HFFc6 (cell line): ENCODE data around the gene CDHR4. TPM values are rescaled to one million over a fixed set of nuclear protein-coding genes. Genes with fewer than 3 reads are reported as not detected.
"Not testable (repeated sequence)": the region's sequence is repeated elsewhere in the genome, so short reads cannot be mapped to it uniquely, and the experiment has no call there.

Experiments used
- DNase-seq: peaks from one replicate; pipeline ENCODE4 v3.0.0-alpha.2; 2018
- H3K27ac Mint-ChIP-seq: 2 replicates; pipeline ENCODE4 v1.8.0; 2020; ENCODE audit warnings: mild to moderate bottlenecking, mixed read lengths
- H3K27me3 Mint-ChIP-seq: 2 replicates; pipeline ENCODE4 v1.8.0; 2021; ENCODE audit warnings: mild to moderate bottlenecking, moderate library complexity, mixed read lengths; ENCODE audit not compliant: insufficient read depth
- H3K36me3 Mint-ChIP-seq: 2 replicates; pipeline ENCODE4 v1.8.0; 2021; ENCODE audit warnings: low read depth, mixed read lengths
- H3K4me1 Mint-ChIP-seq: 2 replicates; pipeline ENCODE4 v1.8.0; 2020; ENCODE audit warnings: low read depth, mixed read lengths
- H3K4me3 Mint-ChIP-seq: 2 replicates; pipeline ENCODE4 v1.8.0; 2020; ENCODE audit warnings: mild to moderate bottlenecking, moderate library complexity, mixed read lengths
- H3K9me3 Mint-ChIP-seq: 2 replicates; pipeline ENCODE4 v1.8.0; 2020; ENCODE audit warnings: mild to moderate bottlenecking, mixed read lengths
- total RNA-seq, 6 experiments: library from RNA; stranded (reverse); fragmentation: NEBNext Ultra II Directional; extraction: Animal tissue kit (Norgen Biotek cat#: 25700); gene quantifications; 2 replicates in 1 of 6; 3 replicates in 5 of 6; pipeline ENCODE4 v1.2.3, GENCODE V29; 2021
- TF ChIP-seq, protein P1 (sequence below): fragments of 200-600 bp; sonication (generic); IDR thresholded peaks from 2 replicates; pipeline ENCODE4 v1.5.0; 2021; ENCODE audit warnings: antibody characterized with exemption, mild to moderate bottlenecking

CDHR4 gene
- total RNA-seq, 6 experiments from 2014 or later, result 0.17 to 0.18 TPM; not detected in 4

GRCh38 chr3:49786357-49787181 lies 13.1 kb downstream of the CDHR4 start, which contains the start of gene IP6K1:
Gene IP6K1 (minus strand): TSS chr3:49786542. CDS start chr3:49748040, 38,502 bp downstream.
- peaks cover 13% of the 10 kb centered on the region for H3K36me3 Mint-ChIP-seq
- peak within 1 kb of the TSS; percentile 97 for H3K4me3 Mint-ChIP-seq
- H3K4me1 Mint-ChIP-seq, result peaks cover 34% of the 10 kb centered on the region
- TF ChIP-seq, protein P1, sequence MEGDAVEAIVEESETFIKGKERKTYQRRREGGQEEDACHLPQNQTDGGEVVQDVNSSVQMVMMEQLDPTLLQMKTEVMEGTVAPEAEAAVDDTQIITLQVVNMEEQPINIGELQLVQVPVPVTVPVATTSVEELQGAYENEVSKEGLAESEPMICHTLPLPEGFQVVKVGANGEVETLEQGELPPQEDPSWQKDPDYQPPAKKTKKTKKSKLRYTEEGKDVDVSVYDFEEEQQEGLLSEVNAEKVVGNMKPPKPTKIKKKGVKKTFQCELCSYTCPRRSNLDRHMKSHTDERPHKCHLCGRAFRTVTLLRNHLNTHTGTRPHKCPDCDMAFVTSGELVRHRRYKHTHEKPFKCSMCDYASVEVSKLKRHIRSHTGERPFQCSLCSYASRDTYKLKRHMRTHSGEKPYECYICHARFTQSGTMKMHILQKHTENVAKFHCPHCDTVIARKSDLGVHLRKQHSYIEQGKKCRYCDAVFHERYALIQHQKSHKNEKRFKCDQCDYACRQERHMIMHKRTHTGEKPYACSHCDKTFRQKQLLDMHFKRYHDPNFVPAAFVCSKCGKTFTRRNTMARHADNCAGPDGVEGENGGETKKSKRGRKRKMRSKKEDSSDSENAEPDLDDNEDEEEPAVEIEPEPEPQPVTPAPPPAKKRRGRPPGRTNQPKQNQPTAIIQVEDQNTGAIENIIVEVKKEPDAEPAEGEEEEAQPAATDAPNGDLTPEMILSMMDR, result peak; percentile 32; the same call in 1 of the 2 replicates
- H3K27ac Mint-ChIP-seq, result peak within 1 kb of the TSS; percentile 92
- no peaks in the 10 kb centered on the region for H3K9me3 Mint-ChIP-seq
- peaks cover 2% of the 10 kb centered on the region for H3K27me3 Mint-ChIP-seq
- DNase-seq, result peak; percentile 100

- H3K4me1 Mint-ChIP-seq, result peaks cover 32% of the 10 kb centered on the region
These were observed 13.9 kb downstream of the CDHR4 start for GRCh38 chr3:49785565-49786356.

GRCh38 chr3:49782277-49782676 lies 17.4 kb downstream of the CDHR4 start:
- Mint-ChIP-seq H3K4me1 (peaks cover 35% of the 10 kb centered on the region), H3K36me3 (peaks cover 23% of the 10 kb centered on the region)
- not testable (repeated sequence) for DNase-seq, H3K27ac Mint-ChIP-seq, H3K4me3 Mint-ChIP-seq, H3K27me3 Mint-ChIP-seq, H3K9me3 Mint-ChIP-seq

More at GRCh38 chr3:49785565-49786356, 13.9 kb downstream of the CDHR4 start:
- peaks cover 13% of the 10 kb centered on the region for H3K36me3 Mint-ChIP-seq
- peak; percentile 36 for DNase-seq
- H3K4me3 Mint-ChIP-seq, result peak overlapping the region; percentile 97
- TF ChIP-seq, protein P1, result no peak
- no peaks in the 10 kb centered on the region for H3K9me3 Mint-ChIP-seq
- H3K27ac Mint-ChIP-seq, result peak overlapping the region; percentile 82
- peaks cover 2% of the 10 kb centered on the region for H3K27me3 Mint-ChIP-seq

GRCh38 chr3:49781415-49782199 lies 18.1 kb downstream of the CDHR4 start:
- peaks cover 28% of the 10 kb centered on the region for H3K4me1 Mint-ChIP-seq
- no peak for DNase-seq
- TF ChIP-seq, protein P1, result no peak
- no peak overlapping the region for H3K4me3 Mint-ChIP-seq
- H3K27ac Mint-ChIP-seq, result 0 out of 2 replicates have a peak overlapping the region, but pooled peaks have one; percentile 21
- H3K9me3 Mint-ChIP-seq, result no peaks in the 10 kb centered on the region
- peaks cover 23% of the 10 kb centered on the region for H3K36me3 Mint-ChIP-seq
- H3K27me3 Mint-ChIP-seq, result peaks cover under 1% of the 10 kb centered on the region; the same call in 1 of the 2 replicates

DNA sequence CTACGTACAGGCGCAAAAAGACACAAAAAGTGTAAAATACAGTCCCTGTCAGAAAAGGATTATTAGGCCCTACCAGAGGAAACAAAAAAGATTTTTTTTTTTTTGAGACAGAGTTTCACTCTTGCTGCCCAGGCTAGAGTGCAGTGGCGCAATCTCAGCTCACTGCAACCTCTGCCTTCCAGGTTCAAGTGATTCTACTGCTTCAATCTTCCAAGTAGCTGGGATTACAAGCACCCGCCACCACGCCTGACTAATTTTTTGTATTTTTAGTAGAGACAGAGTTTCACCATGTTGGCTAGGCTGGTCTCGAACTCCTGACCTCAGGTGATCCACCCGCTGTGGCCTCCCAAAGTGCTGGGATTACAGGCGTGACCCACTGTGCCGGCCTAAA lies 18.7 kb downstream of the CDHR4 start:
- peaks cover 27% of the 10 kb centered on the region for H3K4me1 Mint-ChIP-seq
- DNase-seq, H3K9me3 Mint-ChIP-seq, H3K4me3 Mint-ChIP-seq, H3K27ac Mint-ChIP-seq, H3K27me3 Mint-ChIP-seq: not testable (repeated sequence)
- H3K36me3 Mint-ChIP-seq, result peaks cover 23% of the 10 kb centered on the region
